ENCODE data around the gene SLC16A2.

Gene SLC16A2

DNA sequence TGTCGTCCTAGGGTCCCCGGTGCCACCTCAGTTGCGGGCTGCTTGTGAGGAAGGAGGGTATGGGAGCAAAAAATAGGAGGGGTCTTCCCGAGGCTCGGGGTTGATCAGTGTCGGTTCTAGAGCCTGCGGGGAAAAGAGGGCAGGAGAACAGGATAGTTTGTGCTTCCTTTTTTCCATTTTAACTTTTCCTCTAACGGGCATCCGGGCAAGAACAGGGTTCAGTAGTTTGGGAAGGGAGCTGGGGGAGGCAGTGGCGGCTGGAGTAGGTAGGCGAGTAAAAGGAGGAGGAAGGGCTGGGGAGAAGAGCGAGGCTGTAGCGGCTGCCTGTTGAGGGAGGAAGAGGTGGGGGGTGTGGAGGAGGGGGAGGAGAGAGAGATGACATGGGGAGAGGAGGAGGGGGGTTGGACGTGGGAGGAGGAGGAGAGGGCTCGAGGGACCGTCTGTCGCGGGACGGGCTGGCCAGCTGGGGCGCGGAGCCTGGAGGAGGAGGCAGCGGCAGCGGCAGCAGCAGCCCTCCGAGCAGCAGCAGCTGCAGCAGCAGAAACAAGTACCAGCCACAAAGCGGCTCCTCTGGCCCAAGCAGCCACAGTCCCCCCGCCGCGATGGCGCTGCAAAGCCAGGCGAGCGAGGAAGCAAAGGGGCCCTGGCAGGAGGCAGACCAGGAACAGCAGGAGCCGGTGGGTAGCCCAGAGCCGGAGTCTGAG, at the start of gene SLC16A2:
Gene SLC16A2, plus strand, starts transcription at position 458 of the 704 bp plus-strand sequence. Its CDS starts 145 bp downstream, at position 603.
- H3K27me3 ChIP-seq = peaks cover 76% of the 10 kb centered on the region
- no peaks in the 10 kb centered on the region for H3K4me1 ChIP-seq (ENCODE audit: control insufficient read depth in 1 of 2, insufficient read depth in 1 of 2, low read depth in 1 of 2, low read length in 1 of 2)
- no peaks in the 10 kb centered on the region for H3K36me3 ChIP-seq
- TF ChIP-seq, protein P1, sequence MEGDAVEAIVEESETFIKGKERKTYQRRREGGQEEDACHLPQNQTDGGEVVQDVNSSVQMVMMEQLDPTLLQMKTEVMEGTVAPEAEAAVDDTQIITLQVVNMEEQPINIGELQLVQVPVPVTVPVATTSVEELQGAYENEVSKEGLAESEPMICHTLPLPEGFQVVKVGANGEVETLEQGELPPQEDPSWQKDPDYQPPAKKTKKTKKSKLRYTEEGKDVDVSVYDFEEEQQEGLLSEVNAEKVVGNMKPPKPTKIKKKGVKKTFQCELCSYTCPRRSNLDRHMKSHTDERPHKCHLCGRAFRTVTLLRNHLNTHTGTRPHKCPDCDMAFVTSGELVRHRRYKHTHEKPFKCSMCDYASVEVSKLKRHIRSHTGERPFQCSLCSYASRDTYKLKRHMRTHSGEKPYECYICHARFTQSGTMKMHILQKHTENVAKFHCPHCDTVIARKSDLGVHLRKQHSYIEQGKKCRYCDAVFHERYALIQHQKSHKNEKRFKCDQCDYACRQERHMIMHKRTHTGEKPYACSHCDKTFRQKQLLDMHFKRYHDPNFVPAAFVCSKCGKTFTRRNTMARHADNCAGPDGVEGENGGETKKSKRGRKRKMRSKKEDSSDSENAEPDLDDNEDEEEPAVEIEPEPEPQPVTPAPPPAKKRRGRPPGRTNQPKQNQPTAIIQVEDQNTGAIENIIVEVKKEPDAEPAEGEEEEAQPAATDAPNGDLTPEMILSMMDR (IDR thresholded peaks at IDR 0.05) = no peak
- no peak within 1 kb of the TSS for H3K27ac ChIP-seq
- no peaks in the 10 kb centered on the region for H3K9me3 ChIP-seq
- no peak within 1 kb of the TSS for H3K4me3 ChIP-seq (ENCODE audit: low read depth in 1 of 2, low read length in 1 of 2)

DNA sequence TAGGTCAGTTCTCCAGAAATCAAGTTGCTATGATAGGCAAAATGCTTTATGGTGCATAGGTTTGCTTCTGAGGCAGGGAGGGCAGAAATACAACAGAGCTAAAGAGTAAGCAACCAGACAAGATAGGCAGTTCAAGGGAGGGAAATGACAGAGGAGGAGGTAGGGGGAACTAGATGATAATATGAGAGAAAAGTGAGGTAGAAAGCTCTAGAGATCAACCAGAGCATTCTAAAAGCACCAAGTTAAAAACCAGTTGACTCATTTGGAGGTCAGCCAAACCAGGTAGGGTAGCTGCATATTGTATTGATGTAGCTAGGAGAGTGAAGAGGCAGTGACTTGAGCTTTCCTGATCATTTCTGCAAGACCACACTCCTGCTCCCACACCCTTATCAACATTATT, 49.0 kb upstream of the SLC16A2 start:
- H3K9me3 ChIP-seq = no peaks in the 10 kb centered on the region
- TF ChIP-seq, protein P1 (IDR thresholded peaks at IDR 0.05) = no peak
- no peaks in the 10 kb centered on the region for H3K4me1 ChIP-seq (ENCODE audit: control insufficient read depth in 1 of 2, insufficient read depth in 1 of 2, low read depth in 1 of 2, low read length in 1 of 2)
- no peaks in the 10 kb centered on the region for H3K27me3 ChIP-seq
- no peaks in the 10 kb centered on the region for H3K36me3 ChIP-seq
- H3K4me3 ChIP-seq (ENCODE audit: low read depth in 1 of 2, low read length in 1 of 2) = no peak overlapping the region
- H3K27ac ChIP-seq = no peak overlapping the region

DNA sequence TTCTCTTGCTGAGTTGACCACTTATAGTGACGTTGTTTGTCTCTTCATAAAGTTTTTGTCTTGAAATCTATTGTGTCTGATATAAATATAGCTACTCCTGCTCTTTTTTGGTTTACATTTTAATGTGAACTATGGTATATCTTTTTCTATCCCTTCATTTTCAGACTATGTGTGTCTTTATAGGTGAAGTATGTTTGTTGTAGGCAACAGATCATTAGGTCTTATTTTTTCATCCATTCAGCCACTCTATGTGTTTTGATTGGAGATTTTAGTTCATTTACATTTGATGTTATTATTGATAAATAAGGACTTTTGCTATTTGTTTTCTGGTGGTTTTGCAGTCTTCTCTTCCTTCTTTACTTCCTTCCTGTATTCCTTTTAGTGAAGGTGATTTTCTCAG, 44.0 kb upstream of the SLC16A2 start:
- no peaks in the 10 kb centered on the region for H3K27me3 ChIP-seq
- TF ChIP-seq, protein P1 (IDR thresholded peaks at IDR 0.05) = no peak
- no peaks in the 10 kb centered on the region for H3K9me3 ChIP-seq
- no peak overlapping the region for H3K27ac ChIP-seq
- H3K4me1 ChIP-seq (ENCODE audit: control insufficient read depth in 1 of 2, insufficient read depth in 1 of 2, low read depth in 1 of 2, low read length in 1 of 2) = no peaks in the 10 kb centered on the region
- H3K4me3 ChIP-seq (ENCODE audit: low read depth in 1 of 2, low read length in 1 of 2) = no peak overlapping the region
- H3K36me3 ChIP-seq = no peaks in the 10 kb centered on the region

DNA sequence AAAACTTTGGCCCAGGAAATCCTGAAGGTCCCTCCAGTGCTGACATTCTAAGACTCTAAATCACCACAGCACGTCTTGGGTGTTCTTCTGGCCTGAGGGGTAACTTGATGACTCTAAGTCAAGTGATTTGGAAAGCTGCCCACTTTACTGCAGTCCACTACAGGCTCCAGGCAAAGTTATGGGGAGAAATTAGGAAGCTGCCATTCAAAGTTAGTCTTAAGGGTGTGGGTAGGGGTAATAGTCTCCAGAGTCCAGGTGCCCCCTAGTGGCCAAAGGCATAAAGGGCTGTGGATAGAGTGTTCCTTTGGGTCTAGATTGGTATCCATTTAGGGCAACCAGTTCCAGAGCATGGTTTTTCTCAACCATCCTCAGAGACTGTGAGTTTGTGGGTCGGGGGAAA, 38.7 kb upstream of the SLC16A2 start:
- Histone ChIP-seq H3K4me1 (ENCODE audit: control insufficient read depth in 1 of 2, insufficient read depth in 1 of 2, low read depth in 1 of 2, low read length in 1 of 2) (no peaks in the 10 kb centered on the region), H3K9me3 (no peaks in the 10 kb centered on the region), H3K27me3 (no peaks in the 10 kb centered on the region), H3K36me3 (no peaks in the 10 kb centered on the region), H3K27ac (no peak overlapping the region), H3K4me3 (ENCODE audit: low read depth in 1 of 2, low read length in 1 of 2) (no peak overlapping the region)
- TF ChIP-seq, protein P1 (IDR thresholded peaks at IDR 0.05) = no peak

DNA sequence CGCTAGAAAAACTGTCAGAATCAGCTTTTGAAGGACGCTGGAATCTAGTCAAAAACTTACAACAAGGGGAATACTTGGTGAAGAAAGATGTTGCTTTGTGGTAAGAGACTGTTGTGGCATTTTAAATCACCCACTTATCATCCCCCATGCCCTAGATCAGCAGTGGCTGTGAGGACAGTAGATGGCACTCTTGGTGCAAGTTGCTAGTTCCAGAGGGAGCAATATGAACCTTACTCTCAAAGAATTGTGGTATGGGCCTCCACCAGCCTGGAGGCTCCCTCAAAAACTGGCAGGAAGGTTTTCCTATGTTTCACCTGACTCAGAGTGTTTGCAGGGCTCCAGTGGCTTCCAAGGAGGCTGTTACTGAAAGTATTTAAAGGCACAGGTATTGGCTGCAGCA, 37.7 kb upstream of the SLC16A2 start:
- H3K36me3 ChIP-seq = no peaks in the 10 kb centered on the region
- H3K27ac ChIP-seq = no peak overlapping the region
- no peak overlapping the region for H3K4me3 ChIP-seq (ENCODE audit: low read depth in 1 of 2, low read length in 1 of 2)
- TF ChIP-seq, protein P1 (IDR thresholded peaks at IDR 0.05) = no peak
- no peaks in the 10 kb centered on the region for H3K9me3 ChIP-seq
- H3K27me3 ChIP-seq = no peaks in the 10 kb centered on the region
- no peaks in the 10 kb centered on the region for H3K4me1 ChIP-seq (ENCODE audit: control insufficient read depth in 1 of 2, insufficient read depth in 1 of 2, low read depth in 1 of 2, low read length in 1 of 2)
